Heart left ventricle (tissue), 16 donors: ENCODE data around the gene BTBD18. TPM values are rescaled to one million over a fixed set of nuclear protein-coding genes. Genes with fewer than 3 reads are reported as not detected.
A peak's percentile ranks its signal among the peaks of the same experiment; 100 is the strongest.

Experiments used
- ATAC-seq, 4 donors: fragments of 200-7000 bp; cut with Tn5 transposase; one replicate each; pipeline ENCODE4 v1.9.1; 2020 to 2022; ENCODE audit warnings: moderate library complexity in 4 of 4, mild to moderate bottlenecking in 3 of 4, moderate number of reproducible peaks in 1 of 4
- DNase-seq, 5 donors: peaks; one replicate each; pipeline ENCODE4 v3.0.0-alpha.2; 2020
- H3K27ac ChIP-seq, 12 donors: fragments of 200-600 bp; sonication (generic) in 4 of 12; one replicate each; pipeline versions ENCODE4 v1.5.0 to v1.8.0; 2016 to 2022; ENCODE audit warnings: mild to moderate bottlenecking in 2 of 12
- H3K27me3 ChIP-seq, 9 donors: fragments of 200-600 bp; sonication (generic) in 2 of 9; one replicate each; pipeline versions ENCODE4 v1.5.1 to v1.8.0; 2016 to 2022; ENCODE audit warnings: mild to moderate bottlenecking in 3 of 9
- H3K36me3 ChIP-seq, 9 donors: fragments of 200-600 bp; sonication (generic) in 2 of 9; one replicate each; pipeline versions ENCODE4 v1.5.0 to v1.8.0; 2018 to 2022; ENCODE audit warnings: mild to moderate bottlenecking in 2 of 9
- H3K4me1 ChIP-seq, 12 donors: fragments of 200-600 bp; sonication (generic) in 4 of 12; one replicate each; pipeline versions ENCODE4 v1.5.0 to v1.8.0; 2016 to 2022; ENCODE audit warnings: mild to moderate bottlenecking in 3 of 12
- H3K4me3 ChIP-seq, 12 donors: fragments of 200-600 bp; sonication (generic) in 4 of 12; one replicate each; pipeline versions ENCODE4 v1.5.0 to v1.8.0; 2017 to 2022; ENCODE audit warnings: mild to moderate bottlenecking in 9 of 12, moderate library complexity in 4 of 12
- H3K9me3 ChIP-seq, 12 donors: fragments of 200-600 bp; sonication (generic) in 4 of 12; one replicate each; pipeline versions ENCODE4 v1.5.0 to v1.8.0; 2016 to 2022; ENCODE audit warnings: mild to moderate bottlenecking in 1 of 12
- CTCF ChIP-seq, 12 donors: fragments of 200-600 bp; sonication (generic) in 4 of 12; IDR thresholded peaks; one replicate each; pipeline versions ENCODE4 v1.5.0 to v1.8.0; 2018 to 2022; ENCODE audit warnings: antibody characterized with exemption in 12 of 12, mild to moderate bottlenecking in 5 of 12
- POLR2A ChIP-seq, 2 donors: fragments of 450-650 bp; IDR thresholded peaks; one replicate each; pipeline ENCODE4 v1.6.1; 2017; ENCODE audit warnings: antibody characterized with exemption in 2 of 2, mild to moderate bottlenecking in 2 of 2, moderate library complexity in 2 of 2
- WGBS, 4 donors: extraction: QIAGEN DNeasy Blood & Tissue Kit in 2 of 4; methylation state at CpG; one replicate each; pipeline versions ENCODE4 v1.1.5 to v1.1.7; 2013 to 2018; 5-methylcytosine and 5-hydroxymethylcytosine counted together
- intact Hi-C, 10 donors: fragments of 100-400 bp; cut with DNase I; formaldehyde crosslinking; loops; one replicate each; pipeline versions ENCODE4 v1.11.1 to v1.14.2; 2022
- long read RNA-seq, 3 donors: library from polyadenylated mRNA; unstranded; transcript quantifications; one replicate each; pipeline ENCODE4 v2.0.0, GENCODE V29; 2020 to 2021
- polyA plus RNA-seq, 2 donors: library from polyadenylated mRNA; stranded (reverse); fragments of 200-250 nt; gene quantifications; one replicate each; pipeline ENCODE4 v1.2.3, GENCODE V29; 2013
- total RNA-seq, 9 donors: library from RNA; depleted of rRNA in 2 of 9; stranded (reverse); fragments of >200 nt in 2 of 9; fragmentation: NEBNext Ultra II Directional in 3 of 9; extraction: Animal tissue kit (Norgen Biotek cat#: 25700) in 3 of 9; gene quantifications; one replicate each; pipeline versions ENCODE4 v1.1.0 to v1.2.4, GENCODE V29; 2016 to 2023
- donor health status: ischemic (EF 13 %, LVEDD 7.1; RV severe dilation, severe dysfunction).
- donor health status: healthy with polysubstance abuse.
- donor health status: DM: no; HTN: yes; CAD: no.
- donor health status: DM: no; HTN: no; CAD: no.
- donor health status: ischemic (EF 25% LVEDD 6.9; RV normal size, moderate dysfunction).
- donor health status: ischemic (EF 25% LVEDD 5.7; RV mildly dilated, moderate dysfunction).
- donor health status: healthy.
- donor health status: DM: yes; HTN: yes; CAD: no.
- donor health status: ischemic (EF 35%, LVEDD 5.7; RV mildly dilated, moderate dysfunction).
- donor health status: nonischemic (EF 11% LVEDD 7.7; RV severe dilation, severe dysfunction).
- donor health status: DM: yes; HTN: yes; CAD: no.
- donor health status: PGD.
- donor health status: ischemic (EF 29% LVEDD 5.4; RV normal size, mild dysfunction).
- donor health status: nonischemic (EF 23%, LVEDD 6.1; RV moderate dilation, normal function).

Gene BTBD18
- total RNA-seq (not detected), polyA plus RNA-seq (under 1 TPM in 1 of 2 donors, not detected in 1; 0.11 TPM)
- long read RNA-seq, donor 1, partial matches to known transcripts: 0 of 2 reads
- long read RNA-seq, donor 1, other reads (novel, unspliced or antisense): 2 of 2 reads
- long read RNA-seq, donor 2: 0 reads
- long read RNA-seq, donor 3: 0 reads

GRCh38 chr11:57751676-57752253 lies at the start of gene BTBD18:
BTBD18 (minus strand) TSS chr11:57751819; CDS start chr11:57751188, 631 bp downstream.
- no peak for TF ChIP-seq POLR2A (IDR thresholded peaks at IDR 0.05)
- TF ChIP-seq CTCF (IDR thresholded peaks at IDR 0.05): peak; percentile 39 to 64 (median 55)
- peak; percentile 76 to 89 (median 85) for ATAC-seq
- Histone ChIP-seq H3K27ac (peak within 1 kb of the TSS in 6 of 12 donors; percentile 17 to 56 (median 42)), H3K36me3 (peaks cover 0 to 36% (median 3%) of the 10 kb centered on the region in 9 donors), H3K4me1 (peaks cover 0 to 9% (median 5%) of the 10 kb centered on the region in 12 donors), H3K4me3 (no peak within 1 kb of the TSS), H3K9me3 (no peaks in the 10 kb centered on the region), H3K27me3 (no peaks in the 10 kb centered on the region)
- peak in 4 of 5 donors; percentile 36 to 45 (median 38) for DNase-seq
- 39 to 50% (median 44%) methylated on average over 10 of the region's 10 CpGs for WGBS, 4 donors
- intact Hi-C loops: loop anchor here in 4 of 10 donors (2.0 to 10.0 kb wide), 4 partner anchors 49 to 763 kb away; no protein-coding TSS in a partner anchor

- Histone ChIP-seq H3K36me3 (peaks cover 5 to 85% (median 73%) of the 10 kb centered on the region in 9 donors), H3K4me3 (no peak overlapping the region), H3K27ac (peak overlapping the region in 10 of 12 donors; percentile 17 to 81 (median 62)), H3K4me1 (peaks cover 11 to 75% (median 45%) of the 10 kb centered on the region in 12 donors), H3K27me3 (no peaks in the 10 kb centered on the region), H3K9me3 (no peaks in the 10 kb centered on the region)
- no peak for ATAC-seq
- intact Hi-C loops: loop anchor here in 7 of 10 donors (2.0 to 10.0 kb wide), 10 partner anchors 38 to 714 kb away; partner anchors contain the start of genes BTBD18 (in 3 of the 7), CTNND1 (in 2 of the 7), MED19 (in 1 of the 7) and TMX2 (in 1 of the 7)
- TF ChIP-seq CTCF (IDR thresholded peaks at IDR 0.05) (no peak), POLR2A (IDR thresholded peaks at IDR 0.05) (no peak)
- no peak for DNase-seq
Observed at GRCh38 chr11:57801183-57801485, 49.5 kb upstream of the BTBD18 start.

GRCh38 chr11:57800444-57801182 lies 49.0 kb upstream of the BTBD18 start:
- Histone ChIP-seq H3K36me3 (peaks cover 5 to 85% (median 73%) of the 10 kb centered on the region in 9 donors), H3K9me3 (no peaks in the 10 kb centered on the region), H3K27ac (peak overlapping the region in 11 of 12 donors; percentile 45 to 81 (median 69)), H3K4me1 (peaks cover 11 to 70% (median 44%) of the 10 kb centered on the region in 12 donors), H3K4me3 (no peak overlapping the region), H3K27me3 (no peaks in the 10 kb centered on the region)
- peak; percentile 40 to 74 (median 64) for ATAC-seq
- intact Hi-C loops: loop anchor here in 7 of 10 donors (1.0 to 10.0 kb wide), 11 partner anchors 38 to 714 kb away; partner anchors contain the start of genes BTBD18 (in 3 of the 7), CTNND1 (in 3 of the 7), MED19 (in 1 of the 7) and TMX2 (in 1 of the 7)
- DNase-seq: no peak
- 43 to 46% (median 45%) methylated on average over 4 of the region's 4 CpGs for WGBS, 4 donors
- peak; percentile 81 to 94 (median 88) for TF ChIP-seq CTCF (IDR thresholded peaks at IDR 0.05)
- no peak for TF ChIP-seq POLR2A (IDR thresholded peaks at IDR 0.05)
